Raji (cell line): ENCODE results near the gene CDH22.

Source experiments
- POLR2A ChIP-seq: IDR thresholded peaks from 2 replicates; pipeline ENCODE4 v1.6.1; 2011; ENCODE audit warnings: low read depth, low read length, control low read depth; ENCODE audit not compliant: insufficient read depth

CDH22 gene

DNA sequence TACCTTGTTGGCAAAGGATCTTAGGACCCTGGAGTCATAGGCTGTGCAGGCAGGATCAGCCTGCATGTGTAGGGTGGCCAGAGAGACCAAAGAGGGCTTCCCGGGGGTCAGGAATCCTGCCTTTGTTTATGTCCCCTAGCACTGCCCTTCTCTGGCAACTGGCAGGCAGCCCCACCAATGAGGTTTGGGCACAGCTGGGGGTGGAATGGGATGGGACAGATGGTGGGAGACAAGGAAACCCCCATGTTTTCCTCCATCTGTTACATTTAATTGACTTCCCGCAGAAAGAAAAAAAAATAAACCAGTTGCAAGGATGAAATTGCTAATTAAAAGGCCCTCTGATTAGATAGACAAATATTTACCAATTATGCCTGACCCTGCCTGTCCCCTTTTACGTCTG lies 162.6 kb downstream of the CDH22 start:
- TF ChIP-seq POLR2A, result no peak

- no peak for TF ChIP-seq POLR2A
Observed at GRCh38 chr20:46144432-46145025, 163.8 kb downstream of the CDH22 start.

DNA sequence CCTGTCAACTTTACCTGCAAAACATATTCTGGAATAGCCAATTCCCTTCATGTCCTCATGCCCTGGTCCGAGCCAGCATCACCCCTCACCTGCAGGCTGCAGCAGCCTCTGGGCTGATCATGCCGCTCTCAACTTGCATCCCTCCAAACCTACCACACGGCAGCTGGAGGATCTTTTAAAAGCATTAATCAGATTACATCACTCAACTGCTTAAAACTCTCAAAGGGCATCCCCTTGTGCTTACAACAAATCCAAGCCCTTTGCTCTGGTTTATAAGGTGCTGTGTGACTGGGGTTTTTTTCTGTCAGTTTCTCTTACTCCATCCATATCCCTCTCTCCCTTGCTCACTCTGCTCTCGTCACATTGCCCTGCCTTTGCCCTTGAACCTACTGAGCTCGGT lies 166.2 kb downstream of the CDH22 start:
- no peak for TF ChIP-seq POLR2A

GRCh38 chr20:46139908-46140482 lies 168.3 kb downstream of the CDH22 start:
- TF ChIP-seq POLR2A, result no peak

DNA sequence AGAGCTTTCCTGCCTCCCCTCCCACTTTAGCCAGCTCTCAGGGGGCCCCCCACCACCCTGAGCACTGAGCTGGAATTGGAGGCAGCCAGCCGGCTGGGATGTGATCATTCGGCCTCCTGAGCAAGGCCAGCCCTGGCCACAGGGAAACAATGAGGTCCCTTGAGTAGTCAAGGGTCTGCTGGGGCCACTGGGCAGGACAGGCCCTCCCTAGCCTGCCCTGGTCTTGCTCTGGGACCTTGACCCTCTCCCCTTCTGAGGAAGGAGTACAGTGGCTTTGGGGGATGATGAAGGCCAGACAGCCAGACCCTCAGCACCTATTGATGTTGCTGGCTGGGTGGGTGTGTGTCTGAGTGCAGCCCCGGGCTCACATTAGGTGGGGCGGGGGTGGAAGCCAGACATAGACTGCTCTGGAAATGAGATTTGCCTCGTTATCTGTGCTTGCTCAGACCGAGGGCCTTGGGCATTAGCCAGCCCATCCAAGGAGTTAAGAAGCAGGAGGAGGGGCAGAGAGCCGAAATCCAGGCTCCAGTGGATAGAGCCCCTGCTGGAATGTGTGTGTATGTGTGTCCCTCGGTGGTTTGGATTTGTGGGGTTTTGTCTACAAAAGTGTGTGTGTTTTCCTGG lies 168.9 kb downstream of the CDH22 start:
- TF ChIP-seq POLR2A, result no peak

DNA sequence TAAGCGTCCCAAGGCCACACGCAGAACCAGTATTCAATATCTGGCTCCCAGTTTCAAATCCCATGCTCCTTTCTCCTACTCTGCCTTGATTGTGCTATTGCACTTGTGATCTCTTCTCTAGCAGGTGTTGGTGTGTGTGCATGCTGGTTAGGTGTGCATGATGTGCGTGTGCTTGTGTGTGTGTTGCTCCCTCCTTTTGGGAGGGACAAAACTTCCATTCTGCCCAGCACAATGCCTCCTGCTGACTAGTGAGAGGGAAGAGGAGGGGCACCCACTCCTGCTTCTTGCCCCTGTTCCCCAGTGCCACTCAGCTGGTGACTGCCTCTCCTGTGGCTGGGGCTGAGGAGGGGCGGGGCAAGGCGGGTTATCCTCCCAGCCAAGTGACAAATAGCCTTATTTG lies 170.5 kb downstream of the CDH22 start:
- TF ChIP-seq POLR2A, result no peak

- TF ChIP-seq POLR2A, result no peak
Observed at GRCh38 chr20:46135856-46136633, 172.3 kb downstream of the CDH22 start.

- no peak for TF ChIP-seq POLR2A
Observed at GRCh38 chr20:46134716-46135115, 173.6 kb downstream of the CDH22 start.

GRCh38 chr20:46133886-46134654 lies 174.2 kb downstream of the CDH22 start:
- TF ChIP-seq POLR2A, result no peak

- no peak for TF ChIP-seq POLR2A
Observed at GRCh38 chr20:46132705-46133120, 175.6 kb downstream of the CDH22 start.

DNA sequence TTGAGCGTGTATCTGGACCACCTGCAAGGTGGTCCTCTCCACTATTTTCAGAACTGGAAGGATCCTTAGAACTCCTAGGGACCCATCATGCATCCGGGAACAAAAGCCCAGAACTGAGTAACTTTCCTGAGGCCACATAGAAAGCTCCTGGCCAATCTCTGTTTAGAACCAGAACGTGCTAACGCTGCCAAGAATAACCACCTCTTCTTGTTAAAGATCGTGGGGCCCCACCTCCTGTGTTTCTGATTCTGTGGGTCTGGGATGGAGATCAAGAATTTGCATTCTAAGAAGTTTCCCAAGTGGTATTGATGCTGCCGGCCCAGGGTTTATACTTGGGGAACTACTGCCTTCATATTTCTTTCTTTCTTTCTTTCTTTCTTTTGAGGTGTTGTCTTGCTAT lies 176.9 kb downstream of the CDH22 start:
- TF ChIP-seq POLR2A, result no peak

DNA sequence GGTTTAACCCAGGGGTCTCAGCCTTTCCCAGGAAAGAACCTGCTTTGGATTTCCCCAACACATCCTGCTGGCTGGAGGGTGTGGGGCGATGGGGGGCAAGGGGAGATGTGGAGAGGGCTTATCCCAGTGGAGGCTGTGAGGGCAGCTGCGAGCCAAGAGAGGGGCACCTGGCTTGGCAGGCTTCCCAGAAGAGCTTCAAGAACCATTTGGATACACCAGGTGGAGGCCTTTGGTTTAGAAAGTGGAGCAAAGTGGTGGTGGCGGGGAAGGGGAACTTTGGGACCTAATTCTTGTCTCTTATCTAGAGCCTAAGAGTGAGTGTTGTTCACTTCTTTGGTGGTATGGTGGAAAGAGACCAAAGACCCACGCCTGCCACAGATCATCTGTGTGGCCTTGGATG lies 177.8 kb downstream of the CDH22 start:
- no peak for TF ChIP-seq POLR2A

GRCh38 chr20:46129955-46130481 lies 178.3 kb downstream of the CDH22 start:
- no peak for TF ChIP-seq POLR2A

GRCh38 chr20:46128310-46129151 lies 179.8 kb downstream of the CDH22 start:
- no peak for TF ChIP-seq POLR2A

DNA sequence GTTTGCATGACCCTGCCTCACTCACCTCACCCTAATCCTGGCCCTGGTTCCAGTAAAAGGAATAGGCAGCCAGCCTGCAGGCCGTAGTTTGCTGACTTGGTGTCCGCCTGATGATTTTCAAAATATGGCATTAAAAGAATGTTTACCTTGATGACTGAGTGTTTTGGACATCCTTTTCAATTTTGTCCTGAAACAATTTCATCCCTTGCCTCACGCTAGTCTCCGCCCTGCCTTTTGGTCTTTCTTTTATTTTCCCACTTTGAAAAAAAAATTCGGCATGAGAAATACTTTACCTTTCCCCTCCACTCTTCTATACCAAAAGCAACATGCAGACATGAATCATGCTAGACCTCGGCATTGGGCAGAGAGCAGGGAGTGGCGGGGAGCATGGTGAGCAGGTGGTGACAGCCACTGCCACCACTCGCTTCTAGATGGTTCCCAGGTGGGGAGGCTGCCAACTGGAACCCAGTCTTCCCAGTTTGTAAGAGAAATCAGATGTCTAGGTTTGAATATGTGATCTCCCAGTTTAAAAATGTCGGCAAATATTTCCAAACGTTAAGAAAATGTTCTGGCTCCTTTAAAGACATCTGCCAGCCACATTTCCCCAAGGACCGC lies 180.8 kb downstream of the CDH22 start:
- TF ChIP-seq POLR2A, result no peak
